PC-9 (cell line): ENCODE measurements around the gene GMDS. TPM values are rescaled to one million over a fixed set of nuclear protein-coding genes. Genes with fewer than 3 reads are reported as not detected.

Experiments
- BruUV-seq: library from RNA; stranded (reverse); fragments of 400-500 nt; replicated peaks from 2 replicates; lab custom pipeline; 2021; lab: Mats Ljungman, UMichigan
- CTCF ChIA-PET: fragments of 300-600 bp; sonication (Branson Sonifier 250); formaldehyde crosslinking; loops from one replicate; lab custom pipeline; 2022; ENCODE audit warnings: antibody characterized with exemption; lab: Charles Lee
- POLR2A ChIA-PET: fragments of 300-600 bp; sonication (Branson Sonifier 250); formaldehyde crosslinking; loops from one replicate; lab custom pipeline; 2022; ENCODE audit warnings: antibody characterized with exemption; ENCODE audit not compliant: unreplicated experiment; lab: Charles Lee
- DNase-seq, 2 experiments: peaks; one replicate each; pipeline versions ENCODE4 v3.0.0 to v3.0.0-alpha.2; 2015 to 2022; ENCODE audit warnings: mixed read lengths in 1 of 2
- H2AFZ ChIP-seq: fragments of 200-600 bp; sonication (generic); 2 replicates; pipeline ENCODE4 v1.8.1; 2017; ENCODE audit warnings: antibody characterized with exemption
- H3F3A ChIP-seq: fragments of 200-600 bp; sonication (generic); 2 replicates; pipeline ENCODE4 v1.8.1; 2017; ENCODE audit warnings: antibody characterized with exemption, mild to moderate bottlenecking, low read depth; ENCODE audit not compliant: insufficient read depth
- H3K27ac ChIP-seq: fragments of 200-600 bp; sonication (generic); 2 replicates; pipeline ENCODE4 v1.6.1; 2016; ENCODE audit warnings: mixed run types
- H3K27me3 ChIP-seq: fragments of 200-600 bp; sonication (generic); 2 replicates; pipeline ENCODE4 v1.6.1; 2016; ENCODE audit warnings: low read depth, mixed run types; ENCODE audit not compliant: insufficient read depth
- H3K36me3 ChIP-seq: fragments of 200-600 bp; sonication (generic); 2 replicates; pipeline ENCODE4 v1.6.1; 2016; ENCODE audit warnings: low read depth, mixed run types
- H3K4me1 ChIP-seq: fragments of 200-600 bp; sonication (generic); replicated peaks from 2 replicates; pipeline ENCODE4 v1.6.1; 2016; ENCODE audit warnings: mixed run types; ENCODE audit not compliant: insufficient read depth
- H3K4me2 ChIP-seq: fragments of 200-600 bp; sonication (generic); 2 replicates; pipeline ENCODE4 v1.6.1; 2017; ENCODE audit warnings: mixed run types
- H3K4me3 ChIP-seq: fragments of 200-600 bp; sonication (generic); 2 replicates; pipeline ENCODE4 v1.6.1; 2016; ENCODE audit warnings: mixed run types
- H3K79me2 ChIP-seq: fragments of 200-600 bp; sonication (generic); 2 replicates; pipeline ENCODE4 v1.6.1; 2017; ENCODE audit warnings: low read depth, mixed run types
- H3K9me2 ChIP-seq: fragments of 200-600 bp; sonication (generic); 2 replicates; pipeline ENCODE4 v1.8.1; 2017; ENCODE audit warnings: mild to moderate bottlenecking; ENCODE audit not compliant: insufficient read depth
- H3K9me3 ChIP-seq: fragments of 200-600 bp; sonication (generic); 2 replicates; pipeline ENCODE4 v1.8.1; 2016; ENCODE audit warnings: low read depth; ENCODE audit not compliant: insufficient read depth
- H4K20me1 ChIP-seq: fragments of 200-600 bp; sonication (generic); 2 replicates; pipeline ENCODE4 v1.8.1; 2017; ENCODE audit not compliant: insufficient read depth
- EZH2 ChIP-seq: fragments of 200-600 bp; sonication (generic); IDR thresholded peaks from 2 replicates; pipeline ENCODE4 v1.8.0; 2017; ENCODE audit warnings: antibody characterized with exemption, low read depth
- intact Hi-C: fragments of 100-400 bp; cut with micrococcal nuclease; formaldehyde crosslinking; loops from one replicate; pipeline ENCODE4 v1.10.0; 2022; ENCODE audit not compliant: unreplicated experiment
- total RNA-seq: library from RNA; stranded (reverse); gene quantifications from 2 replicates; pipeline ENCODE4 v1.2.3, GENCODE V29; 2021
- TF ChIP-seq, protein P1 (sequence below): fragments of 200-600 bp; sonication (generic); conservative IDR thresholded peaks from 2 replicates; pipeline ENCODE4 v1.6.1; 2017; ENCODE audit warnings: mixed run types, antibody characterized with exemption, mild to moderate bottlenecking, moderate library complexity

Gene GMDS
- total RNA-seq, 1 experiment from 2014 or later = 30.1 TPM

DNA sequence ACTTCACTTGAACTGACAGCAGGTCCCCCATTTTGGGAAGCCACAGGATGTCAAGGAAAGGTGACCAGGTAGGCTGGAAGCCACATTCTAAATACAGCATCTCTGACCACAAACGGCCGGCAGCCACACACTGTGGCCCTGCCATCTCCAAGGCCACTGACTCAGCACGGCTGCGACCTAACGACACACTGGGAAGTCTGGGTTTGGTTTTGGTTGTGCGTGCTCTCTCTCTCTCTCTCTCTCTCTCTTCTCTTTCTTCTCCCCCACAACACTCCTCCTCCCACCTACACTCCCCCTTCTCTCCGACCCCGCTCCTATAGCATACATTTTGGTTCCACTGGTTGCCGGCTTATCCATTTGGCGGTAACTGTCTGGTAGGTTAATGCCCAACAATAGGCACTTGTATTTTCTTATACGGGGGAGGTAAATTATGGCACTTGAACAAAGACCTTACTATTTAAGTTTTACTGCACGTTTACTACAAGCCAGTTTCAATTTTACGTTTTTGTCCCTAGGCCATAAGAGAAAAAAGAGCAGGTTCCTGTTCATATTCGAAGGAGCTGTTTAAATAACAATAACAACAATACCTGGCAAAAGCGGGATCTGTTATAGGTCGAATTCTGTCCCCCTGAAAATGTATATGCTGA, 103.6 kb downstream of the GMDS start:
- DNase-seq = no peak
- H3F3A ChIP-seq = no peaks in the 10 kb centered on the region
- H3K9me3 ChIP-seq = no peaks in the 10 kb centered on the region
- TF ChIP-seq EZH2 = no peak
- TF ChIP-seq, protein P1, sequence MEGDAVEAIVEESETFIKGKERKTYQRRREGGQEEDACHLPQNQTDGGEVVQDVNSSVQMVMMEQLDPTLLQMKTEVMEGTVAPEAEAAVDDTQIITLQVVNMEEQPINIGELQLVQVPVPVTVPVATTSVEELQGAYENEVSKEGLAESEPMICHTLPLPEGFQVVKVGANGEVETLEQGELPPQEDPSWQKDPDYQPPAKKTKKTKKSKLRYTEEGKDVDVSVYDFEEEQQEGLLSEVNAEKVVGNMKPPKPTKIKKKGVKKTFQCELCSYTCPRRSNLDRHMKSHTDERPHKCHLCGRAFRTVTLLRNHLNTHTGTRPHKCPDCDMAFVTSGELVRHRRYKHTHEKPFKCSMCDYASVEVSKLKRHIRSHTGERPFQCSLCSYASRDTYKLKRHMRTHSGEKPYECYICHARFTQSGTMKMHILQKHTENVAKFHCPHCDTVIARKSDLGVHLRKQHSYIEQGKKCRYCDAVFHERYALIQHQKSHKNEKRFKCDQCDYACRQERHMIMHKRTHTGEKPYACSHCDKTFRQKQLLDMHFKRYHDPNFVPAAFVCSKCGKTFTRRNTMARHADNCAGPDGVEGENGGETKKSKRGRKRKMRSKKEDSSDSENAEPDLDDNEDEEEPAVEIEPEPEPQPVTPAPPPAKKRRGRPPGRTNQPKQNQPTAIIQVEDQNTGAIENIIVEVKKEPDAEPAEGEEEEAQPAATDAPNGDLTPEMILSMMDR = no peak
- H3K9me2 ChIP-seq = no peaks in the 10 kb centered on the region
- H3K27ac ChIP-seq = no peak overlapping the region
- no peaks in the 10 kb centered on the region for H3K79me2 ChIP-seq
- CTCF ChIA-PET = no interaction called here
- no peaks in the 10 kb centered on the region for H3K27me3 ChIP-seq
- POLR2A ChIA-PET = no interaction called here
- no TSS peak for BruUV-seq
- H3K4me3 ChIP-seq = no peak overlapping the region
- H3K4me2 ChIP-seq = no peak overlapping the region
- H3K36me3 ChIP-seq = no peaks in the 10 kb centered on the region
- no peaks in the 10 kb centered on the region for H4K20me1 ChIP-seq
- intact Hi-C loops = no loop called here
- H2AFZ ChIP-seq = no peak overlapping the region
- H3K4me1 ChIP-seq = no peaks in the 10 kb centered on the region

DNA sequence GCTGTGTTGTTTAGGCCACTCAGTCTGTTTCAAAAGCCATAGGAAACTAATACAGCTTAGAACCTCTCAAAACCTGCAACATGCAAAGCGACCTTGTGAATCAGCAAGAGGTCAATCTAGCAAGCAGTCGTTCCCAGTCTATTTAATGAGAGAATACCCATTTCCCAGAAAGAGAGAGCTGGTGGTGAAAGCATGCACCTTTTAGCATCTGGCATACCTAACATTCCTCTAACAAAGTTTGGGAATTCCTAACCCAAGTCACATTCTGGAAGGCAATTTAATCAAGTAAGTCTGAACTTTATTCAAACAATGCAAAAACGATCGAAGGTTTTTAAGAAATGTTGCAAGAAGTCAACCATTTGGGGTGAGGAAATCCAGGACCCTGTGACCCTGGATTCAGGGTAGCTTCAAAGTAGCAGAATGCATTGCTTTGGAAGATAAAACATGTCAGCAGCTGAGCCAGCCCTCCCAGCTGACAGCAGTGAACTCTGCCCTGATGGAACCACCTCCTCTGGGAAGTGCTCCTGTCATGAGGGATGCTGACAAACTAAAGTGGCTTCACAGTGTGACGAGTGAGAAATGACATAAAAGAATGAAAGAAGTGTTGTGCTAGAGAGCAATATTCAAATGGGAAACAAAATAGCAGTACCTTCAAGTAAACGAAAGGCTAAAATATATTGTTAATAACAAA, 104.8 kb downstream of the GMDS start:
- DNase-seq = no peak
- no peaks in the 10 kb centered on the region for H4K20me1 ChIP-seq
- H3K4me1 ChIP-seq = no peaks in the 10 kb centered on the region
- ChIA-PET CTCF (no interaction called here), POLR2A (no interaction called here)
- no peak overlapping the region for H3K4me3 ChIP-seq
- no peaks in the 10 kb centered on the region for H3K9me2 ChIP-seq
- H3K79me2 ChIP-seq = no peaks in the 10 kb centered on the region
- intact Hi-C loops = no loop called here
- no peak overlapping the region for H2AFZ ChIP-seq
- no peaks in the 10 kb centered on the region for H3K9me3 ChIP-seq
- H3K27me3 ChIP-seq = no peaks in the 10 kb centered on the region
- no peaks in the 10 kb centered on the region for H3K36me3 ChIP-seq
- H3K27ac ChIP-seq = no peak overlapping the region
- TF ChIP-seq EZH2 = no peak
- TF ChIP-seq, protein P1 = no peak
- H3K4me2 ChIP-seq = no peak overlapping the region
- BruUV-seq = no TSS peak
- no peaks in the 10 kb centered on the region for H3F3A ChIP-seq

DNA sequence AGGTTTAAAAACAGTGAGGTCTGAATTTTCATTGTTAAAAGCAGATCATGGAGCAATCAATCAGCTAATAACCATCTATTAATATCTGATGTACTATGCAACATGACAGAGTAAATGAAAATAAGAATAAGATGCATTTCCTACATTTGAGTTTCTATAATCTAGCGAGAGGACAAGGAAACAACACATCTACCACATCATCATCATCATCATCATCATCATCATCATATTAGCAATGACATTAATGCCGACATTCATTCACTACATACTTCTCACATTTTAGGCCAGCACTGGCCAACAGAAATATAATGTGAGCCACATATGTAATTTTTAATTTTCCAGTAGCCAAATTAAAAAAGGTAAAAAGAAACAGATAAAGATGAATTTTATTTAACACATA, 110.0 kb downstream of the GMDS start:
- CTCF ChIA-PET = no interaction called here
- POLR2A ChIA-PET = no interaction called here
- no peak for TF ChIP-seq EZH2
- TF ChIP-seq, protein P1 = no peak

More for the DNA sequence above, 110.0 kb downstream of the GMDS start:
- H3K9me2 ChIP-seq = no peaks in the 10 kb centered on the region
- no peaks in the 10 kb centered on the region for H3K27me3 ChIP-seq
- no peak overlapping the region for H3K27ac ChIP-seq
- peaks cover 24% of the 10 kb centered on the region for H3K4me1 ChIP-seq
- BruUV-seq = no TSS peak
- H3K4me3 ChIP-seq = no peak overlapping the region
- H2AFZ ChIP-seq = no peak overlapping the region
- DNase-seq = no peak
- intact Hi-C loops = no loop called here
- no peaks in the 10 kb centered on the region for H4K20me1 ChIP-seq
- H3K36me3 ChIP-seq = no peaks in the 10 kb centered on the region
- no peak overlapping the region for H3K4me2 ChIP-seq
- H3K9me3 ChIP-seq = no peaks in the 10 kb centered on the region
- peaks cover 8% of the 10 kb centered on the region; the same call in 1 of the 2 replicates for H3F3A ChIP-seq
- no peaks in the 10 kb centered on the region for H3K79me2 ChIP-seq
